ENCODE data around the gene ISM1. TPM values are rescaled to one million over a fixed set of nuclear protein-coding genes. Genes with fewer than 3 reads are reported as not detected.

Gene ISM1
- total RNA-seq, 4 donors from 2014 or later, result 0.49 to 6.2 (median 2.3) TPM; not detected in 1

- Histone ChIP-seq H3K4me1 (no peaks in the 10 kb centered on the region), H3K27me3 (no peaks in the 10 kb centered on the region), H3K4me3 (no peak overlapping the region), H3K9me3 (no peaks in the 10 kb centered on the region), H3K36me3 (no peaks in the 10 kb centered on the region), H3K27ac (no peak overlapping the region)
- DNase-seq, result no peak
- TF ChIP-seq CTCF (IDR thresholded peaks at IDR 0.05) (no peak), POLR2A (IDR thresholded peaks at IDR 0.05) (no peak)
- intact Hi-C loops (cut with DNase I; ENCODE audit: low total_unique reads), result no loop called here
Observed at GRCh38 chr20:13341737-13342393, 120.8 kb downstream of the ISM1 start.

GRCh38 chr20:13342469-13343242 lies 121.6 kb downstream of the ISM1 start:
- TF ChIP-seq CTCF (IDR thresholded peaks at IDR 0.05) (no peak), POLR2A (IDR thresholded peaks at IDR 0.05) (no peak)
- H3K9me3 ChIP-seq, result no peaks in the 10 kb centered on the region
- H3K4me1 ChIP-seq, result no peaks in the 10 kb centered on the region
- H3K27ac ChIP-seq, result peak overlapping the region in 1 of 2 donors; percentile 8
- H3K27me3 ChIP-seq, result no peaks in the 10 kb centered on the region
- H3K4me3 ChIP-seq, result no peak overlapping the region
- no peak for DNase-seq
- H3K36me3 ChIP-seq, result no peaks in the 10 kb centered on the region
- intact Hi-C loops (cut with DNase I; ENCODE audit: low total_unique reads), result no loop called here

GRCh38 chr20:13344671-13345070 lies 123.6 kb downstream of the ISM1 start:
- Histone ChIP-seq H3K4me1 (no peaks in the 10 kb centered on the region), H3K9me3 (no peaks in the 10 kb centered on the region), H3K4me3 (no peak overlapping the region), H3K27ac (no peak overlapping the region), H3K36me3 (no peaks in the 10 kb centered on the region), H3K27me3 (no peaks in the 10 kb centered on the region)
- intact Hi-C loops (cut with DNase I; ENCODE audit: low total_unique reads), result no loop called here
- TF ChIP-seq POLR2A (IDR thresholded peaks at IDR 0.05) (no peak), CTCF (IDR thresholded peaks at IDR 0.05) (no peak)
- DNase-seq, result no peak

- no peak for DNase-seq
- intact Hi-C loops (cut with DNase I; ENCODE audit: low total_unique reads), result no loop called here
- no peaks in the 10 kb centered on the region for H3K36me3 ChIP-seq
- no peaks in the 10 kb centered on the region for H3K9me3 ChIP-seq
- no peak overlapping the region for H3K4me3 ChIP-seq
- H3K4me1 ChIP-seq, result no peaks in the 10 kb centered on the region
- H3K27ac ChIP-seq, result no peak overlapping the region
- TF ChIP-seq CTCF (IDR thresholded peaks at IDR 0.05) (no peak), POLR2A (IDR thresholded peaks at IDR 0.05) (no peak)
- no peaks in the 10 kb centered on the region for H3K27me3 ChIP-seq
Observed at GRCh38 chr20:13348311-13349234, 127.5 kb downstream of the ISM1 start.
